WERI-Rb-1 (cell line): Measurements from ENCODE around the gene TMEM129.

ENCODE experiments used
- DNase-seq: peaks from one replicate; pipeline ENCODE4 v3.0.0-alpha.2; 2020
- H3K27ac ChIP-seq: fragments of 250-450 bp; sonication (Bioruptor Pico); 2 replicates; pipeline ENCODE4 v1.5.1; 2020; ENCODE audit warnings: mild to moderate bottlenecking, moderate library complexity
- H3K27me3 ChIP-seq: fragments of 250-450 bp; sonication (Bioruptor Pico); 2 replicates; pipeline ENCODE4 v1.5.1; 2021; ENCODE audit warnings: mild to moderate bottlenecking, low read depth, moderate library complexity; ENCODE audit not compliant: insufficient read depth, severe bottlenecking
- H3K36me3 ChIP-seq: fragments of 250-450 bp; sonication (Bioruptor Pico); 2 replicates; pipeline ENCODE4 v1.5.1; 2020; ENCODE audit warnings: mild to moderate bottlenecking, moderate library complexity
- H3K4me3 ChIP-seq: 2 replicates; pipeline ENCODE4 v1.5.1; 2011; ENCODE audit warnings: low read depth, mild to moderate bottlenecking, control low read depth, low read length
- H3K9me3 ChIP-seq: fragments of 250-450 bp; sonication (Bioruptor Pico); 2 replicates; pipeline ENCODE4 v1.5.1; 2021; ENCODE audit warnings: mild to moderate bottlenecking, moderate library complexity; ENCODE audit not compliant: severe bottlenecking
- TF ChIP-seq, protein P1 (sequence below): IDR thresholded peaks from 2 replicates; pipeline ENCODE4 v1.5.1; 2011; ENCODE audit warnings: low read depth, mild to moderate bottlenecking, control low read depth, inconsistent platforms, low read length

TMEM129 gene

GRCh38 chr4:1756893-1757779, 36.0 kb upstream of the TMEM129 start:
- Histone ChIP-seq H3K9me3 (no peaks in the 10 kb centered on the region), H3K27me3 (no peaks in the 10 kb centered on the region), H3K27ac (no peak overlapping the region), H3K36me3 (no peaks in the 10 kb centered on the region), H3K4me3 (no peak overlapping the region)
- DNase-seq, result no peak
- TF ChIP-seq, protein P1, sequence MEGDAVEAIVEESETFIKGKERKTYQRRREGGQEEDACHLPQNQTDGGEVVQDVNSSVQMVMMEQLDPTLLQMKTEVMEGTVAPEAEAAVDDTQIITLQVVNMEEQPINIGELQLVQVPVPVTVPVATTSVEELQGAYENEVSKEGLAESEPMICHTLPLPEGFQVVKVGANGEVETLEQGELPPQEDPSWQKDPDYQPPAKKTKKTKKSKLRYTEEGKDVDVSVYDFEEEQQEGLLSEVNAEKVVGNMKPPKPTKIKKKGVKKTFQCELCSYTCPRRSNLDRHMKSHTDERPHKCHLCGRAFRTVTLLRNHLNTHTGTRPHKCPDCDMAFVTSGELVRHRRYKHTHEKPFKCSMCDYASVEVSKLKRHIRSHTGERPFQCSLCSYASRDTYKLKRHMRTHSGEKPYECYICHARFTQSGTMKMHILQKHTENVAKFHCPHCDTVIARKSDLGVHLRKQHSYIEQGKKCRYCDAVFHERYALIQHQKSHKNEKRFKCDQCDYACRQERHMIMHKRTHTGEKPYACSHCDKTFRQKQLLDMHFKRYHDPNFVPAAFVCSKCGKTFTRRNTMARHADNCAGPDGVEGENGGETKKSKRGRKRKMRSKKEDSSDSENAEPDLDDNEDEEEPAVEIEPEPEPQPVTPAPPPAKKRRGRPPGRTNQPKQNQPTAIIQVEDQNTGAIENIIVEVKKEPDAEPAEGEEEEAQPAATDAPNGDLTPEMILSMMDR, result no peak

GRCh38 chr4:1756079-1756478, 35.0 kb upstream of the TMEM129 start:
- H3K27me3 ChIP-seq, result no peaks in the 10 kb centered on the region
- no peaks in the 10 kb centered on the region for H3K36me3 ChIP-seq
- no peak for DNase-seq
- no peak overlapping the region; the same call in 1 of the 2 replicates for H3K27ac ChIP-seq
- H3K4me3 ChIP-seq, result no peak overlapping the region
- no peaks in the 10 kb centered on the region for H3K9me3 ChIP-seq
- TF ChIP-seq, protein P1, result no peak

GRCh38 chr4:1755297-1755696, 34.2 kb upstream of the TMEM129 start:
- DNase-seq, result no peak
- no peak overlapping the region for H3K27ac ChIP-seq
- no peaks in the 10 kb centered on the region for H3K36me3 ChIP-seq
- no peaks in the 10 kb centered on the region for H3K9me3 ChIP-seq
- TF ChIP-seq, protein P1, result no peak
- H3K27me3 ChIP-seq, result no peaks in the 10 kb centered on the region
- no peak overlapping the region for H3K4me3 ChIP-seq

GRCh38 chr4:1754336-1754735, 33.2 kb upstream of the TMEM129 start:
- Histone ChIP-seq H3K36me3 (no peaks in the 10 kb centered on the region), H3K9me3 (no peaks in the 10 kb centered on the region), H3K27me3 (no peaks in the 10 kb centered on the region), H3K27ac (peak overlapping the region; percentile 41), H3K4me3 (no peak overlapping the region)
- no peak for DNase-seq
- TF ChIP-seq, protein P1, result no peak

DNA sequence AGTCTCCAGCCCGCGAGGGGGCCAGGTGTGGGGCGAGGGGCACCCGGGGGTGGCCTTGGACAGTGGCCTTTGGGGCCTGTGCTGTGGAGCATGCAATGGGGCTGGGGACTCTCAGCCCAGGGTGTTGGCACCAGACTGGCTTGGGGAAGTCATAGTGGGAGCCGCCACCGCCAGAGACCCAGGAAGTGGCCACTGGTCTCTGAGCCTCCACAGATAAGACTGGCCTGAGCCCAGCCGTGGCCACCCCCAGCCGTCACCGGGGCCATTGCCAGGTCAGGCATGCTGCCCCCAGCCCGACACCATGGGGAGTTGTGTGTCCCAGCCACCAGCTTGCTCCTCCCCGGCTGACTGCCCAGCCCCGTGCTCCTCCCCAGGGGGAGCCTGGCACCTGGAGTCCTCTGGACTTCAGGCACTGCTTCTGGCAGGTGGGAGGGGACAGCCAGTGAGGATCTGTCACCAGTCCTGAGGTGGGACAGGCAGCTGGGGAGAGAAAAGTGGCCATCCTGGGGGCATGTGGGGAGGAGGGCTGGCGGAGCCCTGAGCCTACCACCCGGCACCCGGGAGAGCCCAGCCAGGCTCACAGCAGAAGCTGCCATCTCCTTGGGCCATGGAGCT, 32.7 kb upstream of the TMEM129 start:
- H3K27ac ChIP-seq, result peak overlapping the region; percentile 41
- DNase-seq, result no peak
- no peaks in the 10 kb centered on the region for H3K36me3 ChIP-seq
- TF ChIP-seq, protein P1, result no peak
- no peak overlapping the region for H3K4me3 ChIP-seq
- H3K27me3 ChIP-seq, result no peaks in the 10 kb centered on the region
- H3K9me3 ChIP-seq, result no peaks in the 10 kb centered on the region
